ENCODE measurements around the gene ZNF683. TPM values are rescaled to one million over a fixed set of nuclear protein-coding genes. Genes with fewer than 3 reads are reported as not detected.
A peak's percentile ranks its signal among the peaks of the same experiment; 100 is the strongest.
"Not testable (repeated sequence)": the region's sequence is repeated elsewhere in the genome, so short reads cannot be mapped to it uniquely, and the experiment has no call there.

The ZNF683 gene
- total RNA-seq, 1 donor from 2014 or later, result 1.4 TPM

- DNase-seq (ENCODE audit: low spot score), result not testable (repeated sequence)
Measured at GRCh38 chr1:26385063-26385462, 12.5 kb upstream of the ZNF683 start.

- no peak for DNase-seq (ENCODE audit: low spot score)
Measured at GRCh38 chr1:26384076-26384475, 11.5 kb upstream of the ZNF683 start.

GRCh38 chr1:26378879-26379251, 6.3 kb upstream of the ZNF683 start:
- no peak for DNase-seq (ENCODE audit: low spot score)

GRCh38 chr1:26378088-26378878, 5.7 kb upstream of the ZNF683 start:
- DNase-seq (ENCODE audit: low spot score), result peak; percentile 95

GRCh38 chr1:26376050-26376449, 3.5 kb upstream of the ZNF683 start:
- no peak for DNase-seq (ENCODE audit: low spot score)

- no peak for DNase-seq (ENCODE audit: low spot score)
Measured at GRCh38 chr1:26375081-26375480, 2.5 kb upstream of the ZNF683 start.

GRCh38 chr1:26374361-26374760, 1.8 kb upstream of the ZNF683 start:
- DNase-seq (ENCODE audit: low spot score), result not testable (repeated sequence)

- DNase-seq (ENCODE audit: low spot score), result no peak
Measured at GRCh38 chr1:26373789-26374188, 1.2 kb upstream of the ZNF683 start.

GRCh38 chr1:26373281-26373680, 731 bp upstream of the ZNF683 start:
- DNase-seq (ENCODE audit: low spot score), result no peak

GRCh38 chr1:26372039-26372438, 511 bp downstream of the ZNF683 start:
- DNase-seq (ENCODE audit: low spot score), result no peak

GRCh38 chr1:26370591-26371382, 1.8 kb downstream of the ZNF683 start:
- no peak for DNase-seq (ENCODE audit: low spot score)

GRCh38 chr1:26368486-26368885, 4.1 kb downstream of the ZNF683 start:
- no peak for DNase-seq (ENCODE audit: low spot score)

GRCh38 chr1:26368006-26368405, 4.5 kb downstream of the ZNF683 start:
- no peak for DNase-seq (ENCODE audit: low spot score)

- DNase-seq (ENCODE audit: low spot score), result no peak
Measured at GRCh38 chr1:26367441-26367840, 5.1 kb downstream of the ZNF683 start.

- no peak for DNase-seq (ENCODE audit: low spot score)
Measured at GRCh38 chr1:26364956-26365355, 7.6 kb downstream of the ZNF683 start.

GRCh38 chr1:26363549-26364448, 8.8 kb downstream of the ZNF683 start:
- peak; percentile 63 for DNase-seq (ENCODE audit: low spot score)

- DNase-seq (ENCODE audit: low spot score), result no peak
Measured at GRCh38 chr1:26362331-26362730, 10.2 kb downstream of the ZNF683 start.

- DNase-seq (ENCODE audit: low spot score), result no peak
Measured at GRCh38 chr1:26361605-26362122, 10.9 kb downstream of the ZNF683 start.

- DNase-seq (ENCODE audit: low spot score), result no peak
Measured at GRCh38 chr1:26360807-26361604, 11.5 kb downstream of the ZNF683 start.

- DNase-seq (ENCODE audit: low spot score), result no peak
Measured at GRCh38 chr1:26359981-26360806, 12.4 kb downstream of the ZNF683 start.

Measured in umbilical cord (tissue), 2 donors.